Vagina (tissue), 2 donors: ENCODE measurements around the gene SV2B.

ENCODE experiments used
- CTCF ChIP-seq, 3 experiments: fragments of 450-650 bp in 2 of 3; fragments of 200-600 bp in 1 of 3; sonication (generic) in 1 of 3; IDR thresholded peaks; one replicate each; pipeline ENCODE4 v1.5.1; 2017 to 2019; ENCODE audit warnings: antibody characterized with exemption in 3 of 3, mild to moderate bottlenecking in 2 of 3, moderate library complexity in 2 of 3
- POLR2AphosphoS5 ChIP-seq, 2 donors: sonication (generic); formaldehyde crosslinking; IDR thresholded peaks; one replicate each; pipeline ENCODE4 v1.9.0; 2017; ENCODE audit warnings: antibody characterized with exemption in 2 of 2, mild to moderate bottlenecking in 2 of 2, low read depth in 1 of 2; ENCODE audit not compliant: insufficient read depth in 1 of 2

GRCh38 chr15:91077029-91077428, 23.0 kb upstream of the SV2B start:
- TF ChIP-seq CTCF (IDR thresholded peaks at IDR 0.05) (no peak), POLR2AphosphoS5 (IDR thresholded peaks at IDR 0.05; ENCODE audit: insufficient read depth in 1 of 2, low read depth in 1 of 2) (no peak)
